IPS-NIHi7 (cell line): ENCODE results near the gene KLF13.
A peak's percentile ranks its signal among the peaks of the same experiment; 100 is the strongest.

ENCODE experiments used
- DNase-seq: peaks from one replicate; pipeline ENCODE4 v3.0.0; 2012; ENCODE audit warnings: mixed read lengths; ENCODE audit errors: extremely low spot score

Gene KLF13

DNA sequence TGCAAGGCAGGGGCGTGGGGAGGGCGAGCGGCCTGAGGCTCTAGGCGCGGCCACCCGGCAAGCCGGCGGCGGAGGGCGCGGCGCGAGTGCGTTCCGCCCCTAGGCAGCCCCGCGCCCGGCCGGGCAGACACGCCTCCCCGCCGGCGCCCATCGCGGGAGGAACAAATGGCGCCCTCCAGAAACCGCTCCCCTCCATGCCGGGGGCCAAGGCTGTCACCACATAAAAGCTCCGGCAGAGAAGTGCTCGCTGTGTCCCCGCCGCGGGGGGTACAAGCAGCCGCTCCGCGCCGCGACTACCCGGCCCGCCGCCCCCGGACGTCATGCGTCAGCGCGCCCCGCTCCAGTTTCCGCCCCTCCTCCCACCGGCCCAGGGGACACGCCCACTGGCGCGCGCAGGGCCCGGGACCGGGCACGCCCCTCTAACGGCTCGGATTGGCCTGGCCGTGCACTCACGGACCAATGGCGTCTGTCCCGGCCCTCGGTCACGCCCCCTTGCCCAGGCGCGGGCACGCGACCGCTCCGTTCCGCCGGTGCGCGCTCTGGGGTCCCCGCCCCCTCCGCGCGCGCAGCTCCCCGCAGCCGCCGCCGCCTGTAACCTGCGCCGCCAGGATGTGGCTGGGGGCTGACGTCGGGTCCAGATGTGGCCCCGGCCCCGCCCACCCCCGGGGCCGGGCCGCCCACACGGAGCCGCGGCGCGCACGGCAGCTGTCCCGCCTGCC lies at the start of gene KLF13:
TSS of gene KLF13 (plus strand) at position 680 of the 719 bp plus-strand sequence. CDS start 378 bp downstream, outside the sequence.
- DNase-seq, result peak; percentile 99

DNA sequence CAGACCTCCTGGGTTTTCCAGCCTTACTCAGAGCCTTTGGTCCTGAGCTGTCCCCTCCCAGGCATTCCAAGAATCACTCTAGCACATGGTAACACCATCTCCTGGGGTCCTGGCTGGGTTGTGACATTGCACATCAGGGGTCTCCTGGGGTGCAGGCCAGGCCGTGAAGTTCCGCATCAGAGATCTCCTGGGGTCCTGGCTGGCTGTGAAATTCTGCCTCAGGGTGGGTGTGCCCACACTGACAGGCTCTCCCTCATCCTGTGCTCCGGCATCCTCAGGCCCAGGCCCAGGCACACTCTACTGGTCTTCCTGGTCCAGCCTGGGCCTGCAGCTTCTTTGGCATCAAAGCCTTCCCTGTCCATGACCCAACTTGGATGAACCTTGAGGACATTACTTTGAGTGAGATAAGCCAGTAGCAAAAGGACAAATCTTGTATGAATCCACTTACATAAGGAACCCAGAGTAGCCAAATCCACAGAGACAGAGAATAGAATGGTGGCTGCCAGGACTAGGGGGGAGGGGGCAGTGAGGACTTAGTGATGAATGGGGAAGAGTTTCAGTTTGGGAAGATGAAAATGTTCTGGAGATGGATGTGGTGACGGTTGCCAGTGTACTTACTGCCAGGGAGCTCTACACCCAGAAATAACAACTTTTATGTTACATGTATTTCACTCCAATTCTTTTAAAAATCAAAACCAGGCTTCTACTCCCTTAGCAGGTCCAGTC lies 49.1 kb upstream of the KLF13 start:
- no peak for DNase-seq

DNA sequence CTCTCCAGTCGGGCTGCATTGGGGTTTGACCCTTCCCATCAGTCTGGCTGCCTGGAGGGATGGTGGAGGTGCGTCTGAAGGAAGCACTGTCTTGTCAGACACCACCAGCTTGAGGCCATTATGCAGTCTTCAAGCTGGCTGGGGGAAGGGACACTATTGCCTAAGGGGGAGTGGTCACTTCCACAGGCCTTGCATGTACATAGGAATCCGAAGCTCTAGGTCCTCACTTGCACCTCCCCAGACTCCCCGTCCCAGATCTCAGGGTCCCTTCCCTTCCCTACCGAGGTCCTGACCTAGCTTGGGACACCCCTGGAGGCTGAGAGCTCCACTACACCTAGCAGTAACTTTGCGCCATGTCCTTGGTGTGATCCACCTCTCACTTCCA lies 48.6 kb upstream of the KLF13 start:
- DNase-seq, result peak; percentile 10

DNA sequence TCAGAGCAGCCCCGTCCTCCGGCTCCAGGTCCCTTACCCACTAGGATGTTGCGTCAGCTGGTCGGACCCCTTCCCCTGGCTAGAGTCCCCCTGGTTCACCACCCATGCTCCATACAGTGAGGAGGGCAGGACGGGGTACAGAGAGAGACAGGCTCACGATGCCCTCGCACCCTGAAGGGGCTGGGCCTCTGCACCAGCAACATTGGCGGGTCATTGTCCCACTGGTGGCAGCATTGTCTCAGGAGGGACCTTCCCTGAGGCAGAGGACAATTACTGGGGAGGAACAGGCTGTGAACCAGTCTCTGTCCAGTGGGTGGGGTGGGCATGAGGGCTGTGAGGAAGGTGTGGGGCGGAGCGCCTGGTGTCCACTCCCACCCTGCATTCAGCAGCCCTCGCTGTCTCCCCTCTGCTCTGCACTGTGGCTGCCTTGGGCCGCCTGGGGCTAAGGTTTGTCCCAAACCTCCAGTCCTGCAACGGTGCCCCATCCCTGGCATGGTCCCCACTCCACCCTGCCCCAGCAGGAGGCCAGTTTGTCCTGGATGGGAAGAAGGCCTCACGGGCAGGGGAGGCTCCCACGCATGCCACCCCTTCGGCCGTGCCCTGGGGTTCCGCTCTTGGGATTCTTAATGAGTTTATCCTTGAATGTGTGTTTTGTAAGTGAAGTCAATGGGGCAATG lies 48.0 kb upstream of the KLF13 start:
- peak; percentile 9 for DNase-seq

DNA sequence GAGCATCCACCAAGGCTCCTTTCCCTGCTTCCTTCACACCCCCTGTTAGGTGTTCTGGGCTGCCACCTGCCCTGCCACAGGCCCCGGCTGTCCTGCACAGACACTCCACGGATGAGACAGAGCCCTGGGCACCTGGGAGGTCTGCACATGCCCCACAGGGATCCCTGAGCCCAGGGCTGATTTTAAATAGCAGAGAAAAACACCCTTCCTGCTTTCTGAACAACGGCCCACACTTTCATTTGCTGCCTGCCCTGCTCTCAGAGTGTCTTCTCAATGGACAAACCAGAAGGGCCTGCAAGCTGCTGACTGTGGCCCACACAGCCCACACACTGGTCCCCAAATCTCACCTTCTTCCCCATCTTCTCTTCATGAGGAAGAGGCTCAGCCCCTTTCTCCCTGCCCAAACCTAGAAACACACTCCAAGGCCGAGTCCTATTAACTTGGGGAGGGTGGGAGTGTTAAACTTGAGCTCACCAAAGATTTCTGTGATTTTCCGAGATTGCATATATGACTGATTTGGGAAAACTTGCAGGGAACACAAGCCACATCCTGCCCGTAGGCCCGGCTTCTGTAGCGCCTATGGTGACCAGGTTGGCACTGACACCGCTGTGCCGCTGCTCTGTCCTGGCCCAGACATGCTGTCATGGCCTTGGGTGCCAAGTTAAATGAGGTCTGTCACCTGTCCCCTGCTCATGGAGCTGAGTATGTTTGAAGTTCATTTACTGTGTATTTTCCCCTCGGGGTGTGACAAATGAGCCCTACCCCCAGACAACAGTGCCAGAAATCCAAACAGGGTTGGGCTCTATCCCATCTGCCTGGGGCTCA lies 47.2 kb upstream of the KLF13 start:
- no peak for DNase-seq

DNA sequence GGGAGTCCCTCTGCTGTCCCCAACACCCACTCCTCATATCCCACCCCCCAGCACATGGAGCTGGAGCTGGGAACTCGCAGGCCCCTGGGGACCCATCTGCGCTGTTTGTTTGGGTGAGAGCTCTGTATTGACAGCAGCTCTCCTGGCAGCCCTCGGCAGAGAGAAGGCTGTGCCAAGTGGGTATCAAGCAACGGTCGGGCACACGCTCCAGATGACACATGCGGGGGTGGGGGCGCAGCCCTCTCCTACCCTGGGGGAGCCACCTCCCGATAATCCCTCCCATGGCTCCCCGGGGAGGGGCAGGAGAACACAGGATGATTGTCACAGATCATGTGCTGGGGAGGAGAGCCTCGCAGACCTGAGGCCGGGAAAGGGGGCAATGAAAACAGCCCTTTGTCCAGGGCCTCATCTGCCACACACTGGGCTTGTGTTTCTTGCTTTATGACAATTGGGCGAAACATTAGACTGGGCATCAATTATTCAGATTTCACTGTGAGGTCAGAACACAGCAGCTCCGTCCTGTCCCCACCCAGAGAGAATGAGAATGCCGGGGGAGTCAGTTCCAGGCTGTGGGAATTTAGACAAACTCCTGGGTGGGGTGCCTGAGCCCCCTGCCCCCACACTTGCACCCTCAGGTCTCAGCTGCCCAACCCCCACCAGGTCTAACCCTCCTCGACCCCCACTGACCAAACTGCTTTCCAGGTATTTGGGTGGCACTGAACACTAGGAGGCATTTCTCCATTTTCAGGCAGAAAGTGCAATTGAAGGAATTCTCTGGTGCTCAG lies 46.4 kb upstream of the KLF13 start:
- no peak for DNase-seq

DNA sequence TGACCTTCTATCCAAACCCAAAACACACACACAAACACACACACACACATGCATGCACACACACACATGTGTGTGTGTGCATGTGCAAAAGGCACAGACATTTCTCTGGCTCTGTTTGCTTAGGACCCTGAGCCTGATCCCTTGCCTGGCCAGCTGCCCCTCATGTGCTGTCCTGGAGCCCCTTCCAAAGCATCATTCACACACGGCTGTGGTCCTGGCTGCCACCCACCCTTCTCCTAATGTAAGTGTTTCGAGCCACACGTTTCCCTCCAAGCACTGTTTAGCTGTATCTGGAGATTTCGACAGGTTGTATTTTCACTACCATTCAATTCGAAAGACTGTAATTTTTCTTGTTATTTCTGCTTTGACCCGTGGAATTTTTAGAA lies 45.8 kb upstream of the KLF13 start:
- DNase-seq, result no peak

DNA sequence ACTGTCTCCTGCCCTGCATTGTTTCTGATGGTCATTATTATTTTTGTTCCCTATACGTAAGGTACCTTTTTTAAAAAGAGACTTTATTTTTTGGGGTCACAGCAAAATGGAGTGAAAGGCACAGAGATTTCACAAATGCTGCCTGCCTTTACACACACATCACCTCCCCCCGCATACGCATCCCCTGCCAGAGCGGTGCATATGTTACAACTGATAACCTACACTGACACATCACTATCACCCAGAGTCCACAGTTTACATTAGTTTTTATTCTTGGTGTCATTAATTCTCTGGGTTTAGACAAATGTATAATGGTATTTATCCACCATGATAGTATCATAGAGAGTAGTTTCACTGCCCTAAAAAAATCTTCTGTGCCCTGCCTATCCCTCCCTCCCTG lies 43.6 kb upstream of the KLF13 start:
- DNase-seq, result no peak

DNA sequence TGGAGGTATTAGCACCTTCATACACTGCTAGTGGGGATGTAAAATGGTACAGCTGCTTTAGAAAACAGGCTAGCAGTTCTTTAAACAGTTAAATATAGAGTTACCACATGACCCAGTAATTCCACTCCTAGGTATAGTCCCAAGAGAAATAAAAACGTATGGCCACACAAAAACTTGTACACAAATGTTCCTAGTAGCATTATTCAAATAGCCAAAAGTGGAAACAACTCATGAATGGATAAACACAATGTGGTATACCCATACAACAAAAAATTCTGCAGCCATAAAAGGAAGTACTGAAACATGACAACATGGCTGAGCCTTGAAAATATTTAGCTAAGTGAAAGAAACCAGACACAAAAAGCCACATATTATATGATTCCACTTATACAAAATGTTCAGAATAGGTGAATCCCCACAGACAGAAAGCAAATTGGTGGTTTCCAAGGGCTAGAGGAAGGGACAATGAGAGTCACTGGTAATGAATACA lies 40.8 kb upstream of the KLF13 start:
- no peak for DNase-seq

DNA sequence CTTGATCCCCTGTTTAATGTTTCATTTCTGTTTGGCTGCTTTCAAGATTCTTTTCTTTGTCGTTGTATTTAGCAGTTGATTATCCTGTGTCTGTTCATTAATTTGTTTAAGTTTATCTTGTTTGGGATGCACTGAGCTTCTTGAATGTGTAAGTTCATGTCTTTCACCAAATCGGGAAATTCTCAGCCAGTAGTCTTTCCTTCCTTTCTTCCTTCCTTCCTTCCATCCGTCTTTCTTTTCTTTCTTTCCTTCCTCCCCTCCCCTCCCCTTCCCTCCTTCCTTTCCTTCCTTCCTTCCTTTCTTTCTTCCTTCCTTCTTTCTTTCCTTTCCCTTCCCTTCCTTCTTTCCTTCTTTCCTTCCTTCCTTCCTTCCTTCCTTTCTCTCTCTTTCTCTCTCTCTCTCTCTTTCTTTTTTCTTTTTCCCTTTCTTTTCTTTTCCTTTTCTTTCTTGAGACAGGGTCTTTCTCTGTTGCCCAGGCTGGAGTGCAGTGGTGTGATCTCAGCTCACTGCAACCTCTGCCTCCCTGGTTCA lies 35.5 kb upstream of the KLF13 start:
- no peak for DNase-seq

DNA sequence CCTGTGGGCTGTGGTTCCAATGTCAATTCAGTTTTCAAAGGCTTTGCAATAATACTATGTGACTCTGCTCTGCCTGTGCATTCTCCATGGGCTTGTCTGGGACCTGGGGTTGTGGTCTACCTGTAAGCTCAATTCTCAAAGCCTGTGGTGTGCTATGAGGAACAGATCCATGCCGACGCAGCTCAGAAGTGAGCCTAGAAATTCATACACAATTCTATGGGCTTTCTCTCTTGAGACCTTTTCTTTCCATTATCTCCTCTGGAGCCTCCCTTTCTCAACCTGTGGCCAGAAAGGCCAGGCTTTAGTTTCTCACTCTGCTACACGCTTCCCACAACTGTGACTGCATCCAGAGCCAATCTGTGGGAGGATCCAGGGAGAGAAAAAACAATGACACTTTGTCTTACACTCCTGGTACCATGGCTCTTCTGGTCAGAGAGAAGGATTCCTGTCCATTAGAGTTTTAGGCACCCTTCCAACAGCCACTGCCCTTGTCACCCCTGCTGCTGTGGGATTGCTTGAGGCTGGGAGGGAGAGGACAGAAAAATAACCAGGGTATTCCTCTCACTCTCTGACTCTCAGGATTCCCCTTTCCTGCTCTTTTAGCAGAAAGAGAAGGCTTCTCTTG lies 34.1 kb upstream of the KLF13 start:
- DNase-seq, result no peak

DNA sequence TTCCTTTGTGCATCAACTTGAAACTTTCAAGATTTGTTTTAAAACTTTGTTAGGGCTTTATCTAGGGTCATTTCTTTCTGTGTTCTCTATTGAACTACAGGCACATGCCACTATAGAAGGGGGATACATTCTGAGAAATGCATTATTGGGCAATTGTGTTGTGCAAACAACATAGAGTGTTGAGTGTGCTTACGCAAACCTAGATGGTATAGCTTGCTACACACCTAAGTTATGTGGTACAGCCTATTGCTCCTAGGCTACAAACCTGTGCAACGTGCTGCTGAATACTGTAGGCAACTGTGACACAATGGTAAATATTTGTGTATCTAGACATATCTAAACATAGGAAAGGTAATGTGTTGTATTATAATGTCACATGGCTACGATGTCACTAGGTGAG lies 33.0 kb upstream of the KLF13 start:
- DNase-seq, result no peak

DNA sequence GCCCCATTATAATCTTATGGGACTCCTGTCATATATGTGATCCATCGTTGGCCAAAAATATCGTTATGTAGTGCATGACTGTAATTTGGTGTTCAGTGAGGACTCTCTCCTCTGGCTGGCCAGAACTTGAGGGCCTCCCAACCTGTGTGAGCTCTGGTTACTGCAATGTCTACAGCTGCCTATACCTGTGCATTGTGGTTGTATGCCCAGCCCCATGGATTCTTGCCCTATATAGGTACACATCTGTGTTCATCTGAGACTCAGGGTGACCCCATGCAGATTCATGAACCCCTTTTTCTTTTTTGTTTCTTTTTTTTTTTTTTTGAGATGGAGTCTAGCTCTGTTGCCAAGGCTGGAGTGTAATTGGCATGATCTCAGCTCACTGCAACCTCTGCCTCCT lies 32.6 kb upstream of the KLF13 start:
- no peak for DNase-seq

DNA sequence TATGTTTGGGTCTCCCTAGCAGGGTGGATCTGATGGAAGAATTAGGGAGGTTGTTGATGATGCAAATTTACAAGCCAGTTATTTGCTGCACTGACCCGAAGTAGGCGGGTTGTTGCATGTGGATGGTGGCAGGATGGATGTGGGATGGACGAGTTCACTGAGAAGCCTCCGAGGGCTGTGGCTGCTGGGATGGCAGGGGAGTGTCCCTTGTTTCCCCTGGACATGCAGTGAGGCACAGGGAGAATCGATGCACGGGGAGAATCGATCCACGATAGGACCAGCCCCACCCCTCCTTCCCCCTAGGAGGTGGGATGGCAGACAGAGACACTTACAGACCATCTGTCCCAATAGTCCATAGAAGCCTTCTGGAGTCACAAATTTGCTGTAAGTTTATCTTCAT lies 31.0 kb upstream of the KLF13 start:
- peak; percentile 4 for DNase-seq

DNA sequence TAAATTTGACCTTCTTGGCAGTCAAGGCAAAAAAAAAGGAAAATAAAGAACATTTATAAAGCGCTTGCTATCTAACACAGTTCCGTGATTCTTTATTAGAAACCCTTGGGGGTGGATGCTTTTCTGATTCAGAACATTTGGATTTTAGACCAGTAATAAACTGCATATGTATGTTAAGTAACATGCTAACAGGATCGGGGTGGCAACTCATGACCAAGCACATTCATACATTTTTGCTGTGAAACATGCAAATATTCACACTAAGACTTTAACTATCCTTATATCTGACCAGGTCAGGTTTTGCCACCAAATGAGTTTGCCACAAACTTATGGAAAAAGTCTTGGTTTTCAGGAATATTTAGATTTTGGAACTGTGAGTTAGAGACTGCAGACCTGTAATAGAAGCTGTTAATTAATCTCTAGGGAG lies 30.4 kb upstream of the KLF13 start:
- no peak for DNase-seq

DNA sequence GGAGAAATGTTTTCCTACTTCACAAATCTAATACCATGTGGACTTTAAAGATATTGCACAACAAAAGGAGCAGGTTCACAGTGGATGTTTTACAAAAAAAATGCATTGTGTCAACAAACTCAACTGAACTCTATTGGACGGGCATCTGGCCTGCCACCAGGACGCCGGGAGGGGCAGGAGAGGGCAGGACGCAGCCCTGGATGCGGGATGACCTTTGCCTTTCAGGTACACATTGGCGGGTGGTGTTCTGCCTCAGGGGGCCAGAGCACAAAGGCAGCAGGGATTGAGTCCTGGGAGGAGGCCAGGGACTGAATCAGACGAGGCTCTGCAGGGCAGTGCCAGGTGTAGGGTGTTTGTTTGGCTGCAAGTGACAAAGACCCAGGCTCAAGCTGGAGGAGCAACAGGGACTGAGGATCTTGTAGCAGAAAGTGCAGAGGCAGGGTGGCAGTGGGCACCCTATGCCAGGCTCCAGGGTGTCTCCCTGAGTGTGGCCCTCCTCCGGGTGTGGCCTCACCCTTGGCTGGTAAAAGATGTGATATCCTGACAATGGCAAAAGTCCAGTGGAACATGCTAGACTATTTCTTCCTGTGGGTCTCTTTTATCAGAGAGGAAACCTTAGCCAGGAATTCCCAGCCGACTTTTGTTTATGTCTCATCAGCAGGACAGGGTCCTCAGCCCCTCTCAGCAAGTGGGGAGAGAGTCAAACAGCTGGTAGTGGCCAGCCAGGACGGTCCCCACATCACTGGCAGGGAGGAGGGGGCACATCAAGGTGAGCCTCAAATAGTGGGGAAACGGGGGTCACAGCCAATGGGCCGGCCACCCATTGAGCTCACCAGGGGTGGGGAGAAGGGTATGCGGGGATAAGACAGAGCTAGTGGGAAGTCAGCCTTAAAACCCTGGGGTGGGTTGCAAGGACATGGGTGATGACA lies 29.7 kb upstream of the KLF13 start:
- no peak for DNase-seq

DNA sequence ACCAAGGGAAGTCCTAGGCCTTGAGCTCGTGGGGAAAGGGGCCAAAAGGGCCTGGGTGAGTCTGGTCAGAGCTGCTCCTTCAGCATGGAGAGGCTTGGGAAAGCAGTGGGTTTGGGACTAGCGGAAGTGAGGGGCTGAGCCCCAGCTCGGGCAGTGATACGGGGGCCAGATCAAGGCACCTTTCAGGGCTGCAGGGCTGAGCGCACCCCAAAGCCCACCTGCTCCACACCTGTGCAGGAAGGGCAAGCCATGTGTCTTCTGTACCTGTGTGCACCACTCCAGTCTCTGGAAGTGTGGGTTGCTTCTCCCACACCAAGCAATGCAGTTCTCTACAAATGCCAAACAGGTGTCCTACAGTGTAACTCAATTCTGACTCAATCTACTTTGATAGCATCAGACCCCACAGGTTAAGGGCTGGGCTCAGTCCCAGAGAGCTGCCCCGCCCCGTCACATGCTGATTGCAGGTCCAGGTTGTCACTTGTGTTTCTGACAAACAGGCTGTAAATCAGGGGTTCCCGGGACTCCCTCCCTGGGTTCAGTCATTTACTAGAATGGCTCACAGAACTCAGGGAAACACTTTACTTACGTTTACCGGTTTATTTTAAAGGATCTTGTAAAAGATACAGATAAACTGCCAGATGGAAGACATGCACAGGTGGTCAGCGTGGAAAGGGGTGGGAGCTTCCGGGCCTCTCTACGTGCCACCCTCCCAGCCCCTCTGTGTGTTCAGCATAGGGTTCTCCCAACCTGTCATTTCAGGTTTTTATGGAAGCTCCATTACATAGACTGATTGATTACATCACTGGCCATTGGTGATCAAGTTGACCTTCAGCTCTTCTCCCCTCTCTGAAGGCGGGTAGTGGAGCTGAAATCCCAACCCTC lies 28.8 kb upstream of the KLF13 start:
- DNase-seq, result no peak

DNA sequence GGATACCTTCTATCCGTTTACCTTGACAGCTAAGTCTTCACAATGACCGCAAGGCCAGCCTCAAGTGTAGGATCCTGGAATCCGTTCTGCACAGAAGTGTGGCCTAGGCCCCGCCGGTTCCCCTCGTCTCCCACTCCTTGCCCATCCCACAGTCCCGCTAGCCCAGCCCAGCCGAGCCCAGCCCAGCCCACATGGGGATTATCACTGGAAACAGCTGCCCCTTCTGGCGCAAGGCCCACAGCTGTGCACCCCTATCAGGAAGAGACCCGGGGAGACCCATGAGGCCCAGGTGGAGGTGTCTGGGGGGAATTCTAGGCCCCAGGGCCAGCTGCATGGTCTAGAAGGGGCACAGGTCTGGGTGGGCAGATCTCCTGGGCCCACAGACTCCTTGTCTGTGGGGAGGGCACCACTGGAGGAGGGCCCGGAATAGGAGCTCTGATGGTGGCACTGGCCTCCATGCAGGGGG lies 27.9 kb upstream of the KLF13 start:
- no peak for DNase-seq
